HepG2 (cell line): Measurements from ENCODE around the gene DPT. TPM values are rescaled to one million over a fixed set of nuclear protein-coding genes. Genes with fewer than 3 reads are reported as not detected.

Experiments used
- PPARG ChIP-seq: conservative IDR thresholded peaks from 2 replicates; pipeline ENCODE4 v1.6.1; 2016; ENCODE audit warnings: missing biosample characterization, missing genetic modification reagents
- RXRA ChIP-seq: sonication (generic); formaldehyde crosslinking; IDR thresholded peaks from 2 replicates; pipeline ENCODE4 v1.5.1; 2020; ENCODE audit warnings: missing genetic modification reagents
- STAG1 ChIP-seq: sonication (generic); formaldehyde crosslinking; IDR thresholded peaks from 2 replicates; pipeline ENCODE4 v1.4.0; 2020; ENCODE audit warnings: missing genetic modification reagents
- ZNF552 ChIP-seq: sonication (generic); formaldehyde crosslinking; IDR thresholded peaks from 2 replicates; pipeline ENCODE4 v1.9.0; 2022; ENCODE audit warnings: missing genetic modification reagents, mild to moderate bottlenecking, borderline replicate concordance
- ZNF746 ChIP-seq: sonication (generic); formaldehyde crosslinking; IDR thresholded peaks from 2 replicates; pipeline ENCODE4 v1.8.0; 2022; ENCODE audit warnings: mild to moderate bottlenecking, missing genetic modification reagents
- ZNF839 ChIP-seq: sonication (generic); formaldehyde crosslinking; IDR thresholded peaks from 2 replicates; pipeline ENCODE4 v1.4.0; 2020; ENCODE audit warnings: missing genetic modification reagents, mild to moderate bottlenecking, borderline replicate concordance
- polyA plus RNA-seq, 8 experiments: library from polyadenylated mRNA; depleted of rRNA in 3 of 8; stranded (reverse) in 7 of 8; unstranded in 1 of 8; fragments of >200 nt; fragmentation: Illumina TruSeq in 4 of 8; extraction: Trizol in 4 of 8; gene quantifications; 2 replicates each; pipeline versions ENCODE4 v1.2.1 to v1.2.3, GENCODE V29; 2011 to 2016; ENCODE audit warnings: low read depth in 4 of 8, missing spikeins in 1 of 8, mixed read lengths in 1 of 8; ENCODE audit not compliant: insufficient read depth in 1 of 8
- total RNA-seq, 5 experiments: library from RNA; depleted of rRNA; stranded (reverse); fragments of >200 nt; fragmentation: Illumina TruSeq; extraction: Trizol; gene quantifications; 2 replicates each; pipeline ENCODE4 v1.2.3, GENCODE V29; 2016; ENCODE audit warnings: low read depth in 1 of 5
- TF ChIP-seq, protein P1 (sequence below): sonication (generic); formaldehyde crosslinking; conservative IDR thresholded peaks from 2 replicates; pipeline ENCODE4 v1.4.0; 2020; ENCODE audit warnings: mild to moderate bottlenecking, missing genetic modification reagents, moderate library complexity
- TF ChIP-seq, protein P2 (sequence below): sonication (generic); formaldehyde crosslinking; IDR thresholded peaks from 2 replicates; pipeline ENCODE4 v1.4.0; 2020; ENCODE audit warnings: missing genetic modification reagents, mild to moderate bottlenecking, borderline replicate concordance
- TF ChIP-seq, protein P3 (sequence below), 2 experiments: sonication (generic) in 1 of 2; formaldehyde crosslinking in 1 of 2; IDR thresholded peaks; 2 replicates each; pipeline versions ENCODE4 v1.6.1 to v1.9.0; 2014 to 2022; ENCODE audit warnings: antibody characterized with exemption in 1 of 2, borderline replicate concordance in 1 of 2, inconsistent platforms in 1 of 2, low read depth in 1 of 2, missing genetic modification reagents in 1 of 2
- TF ChIP-seq, protein P4 (sequence below): sonication (generic); formaldehyde crosslinking; IDR thresholded peaks from 2 replicates; pipeline ENCODE4 v1.5.1; 2020; ENCODE audit warnings: mild to moderate bottlenecking, moderate library complexity, missing genetic modification reagents
- TF ChIP-seq, protein P5 (sequence below): sonication (generic); formaldehyde crosslinking; IDR thresholded peaks from 2 replicates; pipeline ENCODE4 v1.8.0; 2022; ENCODE audit warnings: missing genetic modification reagents, mild to moderate bottlenecking, inconsistent platforms, borderline replicate concordance

Gene DPT
- total and polyA plus RNA-seq, 2 of the 13 experiments (the other 11 are each of a cell fraction or from before 2014, with no cell fraction given): 0.04 TPM; not detected in 1

DNA sequence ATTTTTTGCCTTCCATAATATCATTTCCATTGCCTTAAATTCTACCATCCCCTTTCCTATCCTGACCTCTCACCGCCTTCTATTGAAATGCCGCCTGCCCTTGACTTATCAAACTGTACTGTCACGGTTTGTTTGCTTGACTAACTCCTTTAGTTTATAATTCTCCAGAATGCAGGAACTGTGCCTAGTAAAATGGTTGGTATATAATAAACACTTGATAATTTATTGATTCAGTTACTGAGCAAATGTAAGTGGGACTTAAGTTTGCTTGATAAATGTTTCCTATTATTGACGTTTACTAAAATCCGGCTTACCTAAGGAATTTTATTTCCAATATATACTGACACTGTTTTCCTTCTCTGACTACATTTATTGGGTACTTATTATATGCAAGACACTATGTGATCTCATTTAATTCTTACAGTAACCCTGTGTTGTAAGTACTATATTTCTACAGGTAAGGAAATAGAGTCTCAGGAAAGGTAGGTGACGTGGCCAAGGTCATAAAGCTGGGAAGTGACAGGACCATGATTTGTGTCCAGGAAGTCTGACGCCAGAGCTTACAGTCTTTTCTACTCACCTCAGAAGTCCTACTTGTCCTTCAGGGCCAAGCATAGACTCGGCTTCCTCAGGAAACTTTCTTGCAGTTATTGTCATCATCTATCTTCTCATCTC is 35.7 kb downstream of the DPT start (continued):
- TF ChIP-seq, protein P1, sequence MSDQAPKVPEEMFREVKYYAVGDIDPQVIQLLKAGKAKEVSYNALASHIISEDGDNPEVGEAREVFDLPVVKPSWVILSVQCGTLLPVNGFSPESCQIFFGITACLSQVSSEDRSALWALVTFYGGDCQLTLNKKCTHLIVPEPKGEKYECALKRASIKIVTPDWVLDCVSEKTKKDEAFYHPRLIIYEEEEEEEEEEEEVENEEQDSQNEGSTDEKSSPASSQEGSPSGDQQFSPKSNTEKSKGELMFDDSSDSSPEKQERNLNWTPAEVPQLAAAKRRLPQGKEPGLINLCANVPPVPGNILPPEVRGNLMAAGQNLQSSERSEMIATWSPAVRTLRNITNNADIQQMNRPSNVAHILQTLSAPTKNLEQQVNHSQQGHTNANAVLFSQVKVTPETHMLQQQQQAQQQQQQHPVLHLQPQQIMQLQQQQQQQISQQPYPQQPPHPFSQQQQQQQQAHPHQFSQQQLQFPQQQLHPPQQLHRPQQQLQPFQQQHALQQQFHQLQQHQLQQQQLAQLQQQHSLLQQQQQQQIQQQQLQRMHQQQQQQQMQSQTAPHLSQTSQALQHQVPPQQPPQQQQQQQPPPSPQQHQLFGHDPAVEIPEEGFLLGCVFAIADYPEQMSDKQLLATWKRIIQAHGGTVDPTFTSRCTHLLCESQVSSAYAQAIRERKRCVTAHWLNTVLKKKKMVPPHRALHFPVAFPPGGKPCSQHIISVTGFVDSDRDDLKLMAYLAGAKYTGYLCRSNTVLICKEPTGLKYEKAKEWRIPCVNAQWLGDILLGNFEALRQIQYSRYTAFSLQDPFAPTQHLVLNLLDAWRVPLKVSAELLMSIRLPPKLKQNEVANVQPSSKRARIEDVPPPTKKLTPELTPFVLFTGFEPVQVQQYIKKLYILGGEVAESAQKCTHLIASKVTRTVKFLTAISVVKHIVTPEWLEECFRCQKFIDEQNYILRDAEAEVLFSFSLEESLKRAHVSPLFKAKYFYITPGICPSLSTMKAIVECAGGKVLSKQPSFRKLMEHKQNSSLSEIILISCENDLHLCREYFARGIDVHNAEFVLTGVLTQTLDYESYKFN: peak; percentile 90
- TF ChIP-seq ZNF552 (CRISPR knock-in tag) (no peak), ZNF746 (no peak), STAG1 (CRISPR knock-in tag) (0 out of 2 replicates have a peak, but pooled peaks have one; percentile 11), RXRA (CRISPR knock-in tag) (no peak; the same call in 1 of the 2 replicates), PPARG (CRISPR knock-in tag) (peak; percentile 99), ZNF839 (CRISPR knock-in tag) (no peak)
- TF ChIP-seq, protein P2, sequence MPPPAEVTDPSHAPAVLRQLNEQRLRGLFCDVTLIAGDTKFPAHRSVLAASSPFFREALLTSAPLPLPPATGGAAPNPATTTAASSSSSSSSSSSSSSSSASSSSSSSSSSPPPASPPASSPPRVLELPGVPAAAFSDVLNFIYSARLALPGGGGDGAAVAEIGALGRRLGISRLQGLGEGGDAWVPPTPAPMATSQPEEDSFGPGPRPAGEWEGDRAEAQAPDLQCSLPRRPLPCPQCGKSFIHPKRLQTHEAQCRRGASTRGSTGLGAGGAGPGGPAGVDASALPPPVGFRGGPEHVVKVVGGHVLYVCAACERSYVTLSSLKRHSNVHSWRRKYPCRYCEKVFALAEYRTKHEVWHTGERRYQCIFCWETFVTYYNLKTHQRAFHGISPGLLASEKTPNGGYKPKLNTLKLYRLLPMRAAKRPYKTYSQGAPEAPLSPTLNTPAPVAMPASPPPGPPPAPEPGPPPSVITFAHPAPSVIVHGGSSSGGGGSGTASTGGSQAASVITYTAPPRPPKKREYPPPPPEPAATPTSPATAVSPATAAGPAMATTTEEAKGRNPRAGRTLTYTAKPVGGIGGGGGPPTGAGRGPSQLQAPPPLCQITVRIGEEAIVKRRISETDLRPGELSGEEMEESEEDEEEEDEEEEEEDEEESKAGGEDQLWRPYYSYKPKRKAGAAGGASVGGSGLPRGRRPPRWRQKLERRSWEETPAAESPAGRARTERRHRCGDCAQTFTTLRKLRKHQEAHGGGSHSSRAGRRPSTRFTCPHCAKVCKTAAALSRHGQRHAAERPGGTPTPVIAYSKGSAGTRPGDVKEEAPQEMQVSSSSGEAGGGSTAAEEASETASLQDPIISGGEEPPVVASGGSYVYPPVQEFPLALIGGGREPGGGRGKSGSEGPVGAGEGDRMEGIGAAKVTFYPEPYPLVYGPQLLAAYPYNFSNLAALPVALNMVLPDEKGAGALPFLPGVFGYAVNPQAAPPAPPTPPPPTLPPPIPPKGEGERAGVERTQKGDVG: no peak
- TF ChIP-seq, protein P3, sequence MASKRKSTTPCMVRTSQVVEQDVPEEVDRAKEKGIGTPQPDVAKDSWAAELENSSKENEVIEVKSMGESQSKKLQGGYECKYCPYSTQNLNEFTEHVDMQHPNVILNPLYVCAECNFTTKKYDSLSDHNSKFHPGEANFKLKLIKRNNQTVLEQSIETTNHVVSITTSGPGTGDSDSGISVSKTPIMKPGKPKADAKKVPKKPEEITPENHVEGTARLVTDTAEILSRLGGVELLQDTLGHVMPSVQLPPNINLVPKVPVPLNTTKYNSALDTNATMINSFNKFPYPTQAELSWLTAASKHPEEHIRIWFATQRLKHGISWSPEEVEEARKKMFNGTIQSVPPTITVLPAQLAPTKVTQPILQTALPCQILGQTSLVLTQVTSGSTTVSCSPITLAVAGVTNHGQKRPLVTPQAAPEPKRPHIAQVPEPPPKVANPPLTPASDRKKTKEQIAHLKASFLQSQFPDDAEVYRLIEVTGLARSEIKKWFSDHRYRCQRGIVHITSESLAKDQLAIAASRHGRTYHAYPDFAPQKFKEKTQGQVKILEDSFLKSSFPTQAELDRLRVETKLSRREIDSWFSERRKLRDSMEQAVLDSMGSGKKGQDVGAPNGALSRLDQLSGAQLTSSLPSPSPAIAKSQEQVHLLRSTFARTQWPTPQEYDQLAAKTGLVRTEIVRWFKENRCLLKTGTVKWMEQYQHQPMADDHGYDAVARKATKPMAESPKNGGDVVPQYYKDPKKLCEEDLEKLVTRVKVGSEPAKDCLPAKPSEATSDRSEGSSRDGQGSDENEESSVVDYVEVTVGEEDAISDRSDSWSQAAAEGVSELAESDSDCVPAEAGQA (IDR thresholded peaks at IDR 0.05; ENCODE audit: low read depth): no peak
- TF ChIP-seq, protein P3 (CRISPR knock-in tag; IDR thresholded peaks at IDR 0.05; ENCODE audit: borderline replicate concordance): no peak
- TF ChIP-seq, protein P4, sequence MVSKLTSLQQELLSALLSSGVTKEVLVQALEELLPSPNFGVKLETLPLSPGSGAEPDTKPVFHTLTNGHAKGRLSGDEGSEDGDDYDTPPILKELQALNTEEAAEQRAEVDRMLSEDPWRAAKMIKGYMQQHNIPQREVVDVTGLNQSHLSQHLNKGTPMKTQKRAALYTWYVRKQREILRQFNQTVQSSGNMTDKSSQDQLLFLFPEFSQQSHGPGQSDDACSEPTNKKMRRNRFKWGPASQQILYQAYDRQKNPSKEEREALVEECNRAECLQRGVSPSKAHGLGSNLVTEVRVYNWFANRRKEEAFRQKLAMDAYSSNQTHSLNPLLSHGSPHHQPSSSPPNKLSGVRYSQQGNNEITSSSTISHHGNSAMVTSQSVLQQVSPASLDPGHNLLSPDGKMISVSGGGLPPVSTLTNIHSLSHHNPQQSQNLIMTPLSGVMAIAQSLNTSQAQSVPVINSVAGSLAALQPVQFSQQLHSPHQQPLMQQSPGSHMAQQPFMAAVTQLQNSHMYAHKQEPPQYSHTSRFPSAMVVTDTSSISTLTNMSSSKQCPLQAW (CRISPR knock-in tag): no peak
- TF ChIP-seq, protein P5, sequence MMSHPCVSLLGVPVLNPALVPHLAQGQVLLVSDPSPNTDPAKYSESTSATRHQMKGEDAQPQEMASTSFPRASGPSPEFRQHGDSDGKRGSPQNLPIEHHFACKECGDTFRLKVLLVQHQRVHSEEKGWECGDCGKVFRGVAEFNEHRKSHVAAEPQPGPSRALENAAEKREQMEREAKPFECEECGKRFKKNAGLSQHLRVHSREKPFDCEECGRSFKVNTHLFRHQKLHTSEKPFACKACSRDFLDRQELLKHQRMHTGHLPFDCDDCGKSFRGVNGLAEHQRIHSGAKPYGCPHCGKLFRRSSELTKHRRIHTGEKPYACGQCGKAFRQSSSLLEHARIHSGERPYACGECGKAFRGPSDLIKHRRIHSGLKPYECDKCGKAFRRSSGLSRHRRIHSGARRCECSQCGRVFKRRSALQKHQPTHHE (CRISPR knock-in tag): no peak
